Vagina (tissue), 2 donors: Measurements from ENCODE around the gene SLC29A1. TPM values are rescaled to one million over a fixed set of nuclear protein-coding genes. Genes with fewer than 3 reads are reported as not detected.
A peak's percentile ranks its signal among the peaks of the same experiment; 100 is the strongest.

Experiments used
- DNase-seq, 2 donors: peaks; one replicate each; pipeline ENCODE4 v3.0.0-alpha.2; 2017; ENCODE audit errors: extremely low spot score in 2 of 2
- H3K27ac ChIP-seq: fragments of 200-600 bp; sonication (generic); one replicate; pipeline ENCODE4 v1.5.1; 2019
- H3K27me3 ChIP-seq: fragments of 200-600 bp; sonication (generic); one replicate; pipeline ENCODE4 v1.5.1; 2019
- H3K36me3 ChIP-seq, 2 donors: fragments of 200-600 bp; sonication (generic); one replicate each; pipeline ENCODE4 v1.5.1; 2017 to 2019
- H3K4me1 ChIP-seq: fragments of 200-600 bp; sonication (generic); one replicate; pipeline ENCODE4 v1.5.1; 2019
- H3K4me3 ChIP-seq, 2 donors: fragments of 200-600 bp; sonication (generic); 1 replicate in 1 of 2; 2 replicates in 1 of 2; pipeline ENCODE4 v1.5.1; 2016 to 2019
- H3K9me3 ChIP-seq: fragments of 200-600 bp; sonication (generic); one replicate; pipeline ENCODE4 v1.5.1; 2019
- CTCF ChIP-seq, 3 experiments: fragments of 450-650 bp in 2 of 3; fragments of 200-600 bp in 1 of 3; sonication (generic) in 1 of 3; IDR thresholded peaks; one replicate each; pipeline ENCODE4 v1.5.1; 2017 to 2019; ENCODE audit warnings: antibody characterized with exemption in 3 of 3, mild to moderate bottlenecking in 2 of 3, moderate library complexity in 2 of 3
- POLR2A ChIP-seq, 2 donors: fragments of 450-650 bp; IDR thresholded peaks; one replicate each; pipeline ENCODE4 v1.6.1; 2017; ENCODE audit warnings: antibody characterized with exemption in 2 of 2, mild to moderate bottlenecking in 2 of 2, moderate library complexity in 2 of 2
- POLR2AphosphoS5 ChIP-seq, 2 donors: sonication (generic); formaldehyde crosslinking; IDR thresholded peaks; one replicate each; pipeline ENCODE4 v1.9.0; 2017; ENCODE audit warnings: antibody characterized with exemption in 2 of 2, mild to moderate bottlenecking in 2 of 2, low read depth in 1 of 2; ENCODE audit not compliant: insufficient read depth in 1 of 2
- intact Hi-C: fragments of 100-400 bp; cut with DNase I; formaldehyde crosslinking; loops from one replicate; pipeline ENCODE4 v1.15.1; 2023
- total RNA-seq: library from RNA; depleted of rRNA; stranded (reverse); fragments of >200 nt; gene quantifications from one replicate; pipeline ENCODE4 v1.2.3, GENCODE V29; 2016

The SLC29A1 gene
- total RNA-seq, 1 donor from 2014 or later: 51.1 TPM

- Histone ChIP-seq H3K36me3 (peaks cover 0 to 35% of the 10 kb centered on the region in 2 donors), H3K4me1 (peaks cover 22% of the 10 kb centered on the region), H3K4me3 (peak overlapping the region; percentile 91 to 92), H3K27me3 (no peaks in the 10 kb centered on the region), H3K9me3 (no peaks in the 10 kb centered on the region), H3K27ac (peak overlapping the region; percentile 98)
- no peak for TF ChIP-seq CTCF (IDR thresholded peaks at IDR 0.05)
- no peak for TF ChIP-seq POLR2AphosphoS5 (IDR thresholded peaks at IDR 0.05; ENCODE audit: insufficient read depth in 1 of 2, low read depth in 1 of 2)
- no peak for TF ChIP-seq POLR2A (IDR thresholded peaks at IDR 0.05)
- intact Hi-C loops: no loop called here
- no peak for DNase-seq
These were observed 33.3 kb downstream of the SLC29A1 start for GRCh38 chr6:44256775-44257024.

GRCh38 chr6:44257025-44257752 is 33.8 kb downstream of the SLC29A1 start, which contains the start of gene SLC35B2:
TSS of gene SLC35B2 (minus strand) at chr6:44257528. CDS start at chr6:44257410, 118 bp downstream.
- Histone ChIP-seq H3K4me1 (peaks cover 25% of the 10 kb centered on the region), H3K4me3 (peak within 1 kb of the TSS; percentile 91 to 92), H3K36me3 (peaks cover 0 to 30% of the 10 kb centered on the region in 2 donors), H3K27me3 (no peaks in the 10 kb centered on the region), H3K27ac (peak within 1 kb of the TSS; percentile 98), H3K9me3 (no peaks in the 10 kb centered on the region)
- no peak for DNase-seq
- intact Hi-C loops: no loop called here
- peak in 1 of 2 donors; percentile 47 for TF ChIP-seq POLR2A (IDR thresholded peaks at IDR 0.05)
- peak in 1 of 2 donors; percentile 62 for TF ChIP-seq POLR2AphosphoS5 (IDR thresholded peaks at IDR 0.05; ENCODE audit: insufficient read depth in 1 of 2, low read depth in 1 of 2)
- peak in 2 of 3 experiments; percentile 42 to 75 for TF ChIP-seq CTCF (IDR thresholded peaks at IDR 0.05)

- Histone ChIP-seq H3K4me1 (peaks cover 31% of the 10 kb centered on the region), H3K36me3 (peaks cover 0 to 24% of the 10 kb centered on the region in 2 donors)
- intact Hi-C loops: no loop called here
These were observed 34.4 kb downstream of the SLC29A1 start for GRCh38 chr6:44257753-44258324.

GRCh38 chr6:44258325-44258863 is 35.0 kb downstream of the SLC29A1 start:
- Histone ChIP-seq H3K27ac (peak overlapping the region; percentile 98), H3K4me3 (no peak overlapping the region), H3K36me3 (peaks cover 0 to 18% of the 10 kb centered on the region in 2 donors), H3K9me3 (no peaks in the 10 kb centered on the region), H3K4me1 (peaks cover 37% of the 10 kb centered on the region), H3K27me3 (no peaks in the 10 kb centered on the region)
- intact Hi-C loops: no loop called here
- DNase-seq: no peak
- TF ChIP-seq POLR2A (IDR thresholded peaks at IDR 0.05): no peak
- TF ChIP-seq CTCF (IDR thresholded peaks at IDR 0.05): no peak
- TF ChIP-seq POLR2AphosphoS5 (IDR thresholded peaks at IDR 0.05; ENCODE audit: insufficient read depth in 1 of 2, low read depth in 1 of 2): no peak

More at GRCh38 chr6:44257753-44258324, 34.4 kb downstream of the SLC29A1 start:
- no peak for DNase-seq
- no peak for TF ChIP-seq CTCF (IDR thresholded peaks at IDR 0.05)
- Histone ChIP-seq H3K27me3 (no peaks in the 10 kb centered on the region), H3K4me3 (peak overlapping the region; percentile 91 to 92), H3K27ac (peak overlapping the region; percentile 98), H3K9me3 (no peaks in the 10 kb centered on the region)

DNA sequence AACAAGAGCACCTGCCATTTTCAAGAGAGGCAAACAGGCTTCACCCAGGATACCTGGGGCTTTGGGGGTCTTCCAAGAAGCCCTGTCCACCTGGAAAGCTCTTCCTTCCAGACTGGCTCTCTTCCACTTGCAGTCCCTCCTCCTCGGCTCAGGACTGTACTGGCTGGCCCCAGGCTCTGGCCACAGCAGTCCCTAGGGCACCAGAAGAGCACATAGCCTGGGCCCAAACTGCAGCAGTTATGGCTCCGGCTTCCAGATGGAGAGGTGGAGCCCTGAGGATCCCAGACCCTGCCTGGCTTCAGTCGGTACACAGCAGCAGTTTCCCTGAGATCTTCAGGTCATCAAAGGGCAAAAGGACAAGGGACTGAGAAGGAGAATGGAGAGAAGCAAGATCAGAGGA is 35.5 kb downstream of the SLC29A1 start:
- Histone ChIP-seq H3K4me1 (peaks cover 42% of the 10 kb centered on the region), H3K36me3 (peaks cover 0 to 13% of the 10 kb centered on the region in 2 donors)

More for the DNA sequence above, 35.5 kb downstream of the SLC29A1 start:
- Histone ChIP-seq H3K4me3 (no peak overlapping the region), H3K27me3 (no peaks in the 10 kb centered on the region), H3K9me3 (no peaks in the 10 kb centered on the region), H3K27ac (no peak overlapping the region)
- intact Hi-C loops: no loop called here
- no peak for TF ChIP-seq POLR2AphosphoS5 (IDR thresholded peaks at IDR 0.05; ENCODE audit: insufficient read depth in 1 of 2, low read depth in 1 of 2)
- no peak for TF ChIP-seq CTCF (IDR thresholded peaks at IDR 0.05)
- TF ChIP-seq POLR2A (IDR thresholded peaks at IDR 0.05): no peak
- DNase-seq: no peak
